ENCODE data around the gene TSTD1. TPM values are rescaled to one million over a fixed set of nuclear protein-coding genes. Genes with fewer than 3 reads are reported as not detected.
A peak's percentile ranks its signal among the peaks of the same experiment; 100 is the strongest.

Gene TSTD1
- total and polyA plus RNA-seq, 2 donors from 2014 or later, result 74.5 to 200 TPM

- no peaks in the 10 kb centered on the region for H3K4me1 ChIP-seq (ENCODE audit: control insufficient read depth in 2 of 3, insufficient read depth in 2 of 3, low read depth in 1 of 3, low read length in 3 of 3)
- H3K27me3 ChIP-seq (ENCODE audit: control insufficient read depth, insufficient read depth, low read length), result no peaks in the 10 kb centered on the region
- DNase-seq (peak in 1 of 5 donors; percentile 87), FAIRE-seq (no peak)
- peak within 1 kb of the TSS in 2 of 3 donors; percentile 13 to 38 for H3K4me3 ChIP-seq (ENCODE audit: low read length in 3 of 3)
- no peaks in the 10 kb centered on the region for H3K9me3 ChIP-seq (ENCODE audit: control insufficient read depth in 2 of 3, insufficient read depth in 1 of 3, low read length in 3 of 3)
- no peak for TF ChIP-seq CTCF (IDR thresholded peaks at IDR 0.05; ENCODE audit: borderline replicate concordance, extremely low read depth, insufficient read depth)
- peak within 1 kb of the TSS in 1 of 2 donors; percentile 54 for H3K27ac ChIP-seq (ENCODE audit: low read depth in 2 of 2, low read length in 2 of 2)
- H3K36me3 ChIP-seq (ENCODE audit: control insufficient read depth in 2 of 3, insufficient read depth in 3 of 3, low read length in 3 of 3), result no peaks in the 10 kb centered on the region
- intact Hi-C loops (cut with DNase I), result no loop called here
- H3K9ac ChIP-seq (ENCODE audit: low read length in 3 of 3), result no peak within 1 kb of the TSS
These were observed 31.0 kb upstream of the TSTD1 start, which contains the start of gene ARHGAP30 for GRCh38 chr1:161069731-161070270. ARHGAP30 (minus strand) TSS chr1:161069891; CDS start chr1:161069624, 267 bp downstream.

GRCh38 chr1:161069241-161069640 is 30.5 kb upstream of the TSTD1 start:
- no peaks in the 10 kb centered on the region for H3K36me3 ChIP-seq (ENCODE audit: control insufficient read depth in 2 of 3, insufficient read depth in 3 of 3, low read length in 3 of 3)
- peak overlapping the region in 2 of 3 donors; percentile 13 to 38 for H3K4me3 ChIP-seq (ENCODE audit: low read length in 3 of 3)
- FAIRE-seq (no peak), DNase-seq (no peak)
- TF ChIP-seq CTCF (IDR thresholded peaks at IDR 0.05; ENCODE audit: borderline replicate concordance, extremely low read depth, insufficient read depth), result no peak
- H3K9ac ChIP-seq (ENCODE audit: low read length in 3 of 3), result no peak overlapping the region
- intact Hi-C loops (cut with DNase I), result no loop called here
- no peaks in the 10 kb centered on the region for H3K4me1 ChIP-seq (ENCODE audit: control insufficient read depth in 2 of 3, insufficient read depth in 2 of 3, low read depth in 1 of 3, low read length in 3 of 3)
- H3K27me3 ChIP-seq (ENCODE audit: control insufficient read depth, insufficient read depth, low read length), result no peaks in the 10 kb centered on the region
- no peaks in the 10 kb centered on the region for H3K9me3 ChIP-seq (ENCODE audit: control insufficient read depth in 2 of 3, insufficient read depth in 1 of 3, low read length in 3 of 3)
- H3K27ac ChIP-seq (ENCODE audit: low read depth in 2 of 2, low read length in 2 of 2), result peak overlapping the region in 1 of 2 donors; percentile 54

GRCh38 chr1:161068306-161069234 is 29.8 kb upstream of the TSTD1 start:
- peak overlapping the region in 1 of 2 donors; percentile 54 for H3K27ac ChIP-seq (ENCODE audit: low read depth in 2 of 2, low read length in 2 of 2)
- FAIRE-seq (no peak), DNase-seq (peak in 2 of 5 donors; percentile 20 to 85)
- intact Hi-C loops (cut with DNase I), result no loop called here
- peak overlapping the region in 2 of 3 donors; percentile 13 to 38 for H3K4me3 ChIP-seq (ENCODE audit: low read length in 3 of 3)
- H3K27me3 ChIP-seq (ENCODE audit: control insufficient read depth, insufficient read depth, low read length), result no peaks in the 10 kb centered on the region
- no peaks in the 10 kb centered on the region for H3K9me3 ChIP-seq (ENCODE audit: control insufficient read depth in 2 of 3, insufficient read depth in 1 of 3, low read length in 3 of 3)
- TF ChIP-seq CTCF (IDR thresholded peaks at IDR 0.05; ENCODE audit: borderline replicate concordance, extremely low read depth, insufficient read depth), result no peak
- H3K36me3 ChIP-seq (ENCODE audit: control insufficient read depth in 2 of 3, insufficient read depth in 3 of 3, low read length in 3 of 3), result no peaks in the 10 kb centered on the region
- H3K4me1 ChIP-seq (ENCODE audit: control insufficient read depth in 2 of 3, insufficient read depth in 2 of 3, low read depth in 1 of 3, low read length in 3 of 3), result no peaks in the 10 kb centered on the region
- H3K9ac ChIP-seq (ENCODE audit: low read length in 3 of 3), result no peak overlapping the region

Measured in kidney (tissue), 14 donors.